GM18507 (cell line): ENCODE results near the gene DCST1.

Experiments
- DNase-seq: peaks from one replicate; pipeline ENCODE4 v3.0.0; 2011; ENCODE audit warnings: low read depth; ENCODE audit not compliant: insufficient read length; ENCODE audit errors: extremely low spot score
- FAIRE-seq: peaks from 2 replicates; lab custom pipeline; 2011; peaks lifted over from hg19 to GRCh38; lab: Jason Lieb, UNC

The DCST1 gene

DNA sequence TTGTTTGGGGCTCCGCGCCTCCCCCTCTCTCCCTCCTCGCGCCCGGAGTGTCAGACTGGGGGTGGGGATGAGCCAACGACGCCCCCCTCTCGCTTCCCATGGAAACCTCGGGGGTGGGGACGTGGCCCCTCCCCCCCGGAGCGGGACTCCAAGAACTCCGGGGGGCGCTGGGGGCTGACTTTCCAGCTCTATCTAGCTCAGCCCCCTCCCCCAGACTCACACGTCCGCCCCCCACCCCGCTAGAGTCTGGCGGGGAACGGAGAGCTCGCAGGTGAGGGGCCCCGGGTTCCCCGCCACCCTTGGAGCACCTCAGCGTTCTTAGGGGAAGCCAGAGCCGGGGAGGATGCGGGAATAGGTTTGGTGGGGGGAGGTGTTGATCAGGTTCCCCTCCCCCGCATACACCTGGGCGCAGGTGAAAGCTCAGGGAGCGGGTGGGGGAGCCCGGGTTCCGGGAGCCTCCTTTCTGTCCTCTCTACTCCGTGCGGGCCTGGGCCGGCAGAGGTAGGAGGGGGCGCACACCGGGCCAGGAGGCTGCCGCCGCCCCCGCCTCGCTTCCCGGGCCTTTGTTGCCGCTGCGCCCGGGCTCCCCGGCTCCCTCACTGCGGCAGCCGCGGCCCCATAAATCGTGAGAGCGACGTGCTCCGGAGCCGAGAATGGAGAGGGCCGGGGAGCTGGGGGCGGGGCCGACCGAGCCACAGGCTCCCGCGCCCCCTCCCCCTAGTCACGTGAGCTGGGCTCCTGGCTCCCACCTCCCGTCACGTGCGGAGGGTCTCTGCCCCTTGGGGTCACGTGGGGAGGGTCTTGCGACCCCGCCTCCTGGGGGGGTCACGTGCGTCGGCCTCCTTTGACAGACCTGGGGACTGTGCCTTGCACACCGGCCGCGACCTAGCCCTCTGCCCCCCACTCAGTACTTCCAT lies 46.9 kb downstream of the DCST1 start:
- FAIRE-seq (no peak), DNase-seq (no peak)

DNA sequence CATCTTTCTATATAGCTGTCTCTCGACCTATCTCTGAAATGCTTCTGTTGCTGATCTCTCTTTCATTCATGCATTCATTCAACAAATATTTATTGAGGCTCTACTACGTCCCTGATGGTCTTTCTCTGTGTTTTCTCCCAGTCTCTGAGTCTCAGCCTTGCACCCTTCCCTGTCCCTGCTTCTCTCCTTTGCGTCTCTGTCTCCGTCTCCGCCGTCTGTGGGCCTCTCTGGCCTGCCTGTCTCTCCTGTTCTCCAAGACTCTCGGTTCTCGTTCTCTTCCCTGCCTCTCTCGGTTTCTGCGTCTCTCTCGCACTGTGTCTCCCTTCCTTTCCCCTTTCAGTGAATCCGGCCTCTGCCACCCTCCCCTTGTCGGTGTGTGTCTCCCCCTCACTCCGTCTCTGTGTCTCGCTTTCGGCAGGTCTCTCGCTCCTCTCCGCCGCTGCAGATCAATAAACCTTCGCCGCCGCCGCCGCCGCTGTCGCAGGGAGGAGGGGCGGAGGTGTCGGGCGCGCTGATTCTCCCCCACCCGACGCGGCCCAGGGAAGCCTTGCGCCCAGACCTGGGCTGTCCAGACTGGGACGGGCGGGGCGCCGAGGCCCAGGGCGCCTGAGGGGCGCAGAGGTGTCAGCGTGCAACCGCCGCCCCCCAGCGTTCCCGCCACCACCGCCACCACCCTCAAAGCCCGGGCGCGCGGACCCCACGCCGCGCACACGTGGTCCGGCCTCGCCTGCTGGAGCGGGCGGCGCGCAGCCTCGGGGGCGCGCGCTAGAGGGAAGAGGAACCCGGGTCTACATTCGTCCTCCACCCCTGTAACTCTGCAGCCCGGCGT lies 48.1 kb downstream of the DCST1 start:
- FAIRE-seq (no peak), DNase-seq (no peak)

DNA sequence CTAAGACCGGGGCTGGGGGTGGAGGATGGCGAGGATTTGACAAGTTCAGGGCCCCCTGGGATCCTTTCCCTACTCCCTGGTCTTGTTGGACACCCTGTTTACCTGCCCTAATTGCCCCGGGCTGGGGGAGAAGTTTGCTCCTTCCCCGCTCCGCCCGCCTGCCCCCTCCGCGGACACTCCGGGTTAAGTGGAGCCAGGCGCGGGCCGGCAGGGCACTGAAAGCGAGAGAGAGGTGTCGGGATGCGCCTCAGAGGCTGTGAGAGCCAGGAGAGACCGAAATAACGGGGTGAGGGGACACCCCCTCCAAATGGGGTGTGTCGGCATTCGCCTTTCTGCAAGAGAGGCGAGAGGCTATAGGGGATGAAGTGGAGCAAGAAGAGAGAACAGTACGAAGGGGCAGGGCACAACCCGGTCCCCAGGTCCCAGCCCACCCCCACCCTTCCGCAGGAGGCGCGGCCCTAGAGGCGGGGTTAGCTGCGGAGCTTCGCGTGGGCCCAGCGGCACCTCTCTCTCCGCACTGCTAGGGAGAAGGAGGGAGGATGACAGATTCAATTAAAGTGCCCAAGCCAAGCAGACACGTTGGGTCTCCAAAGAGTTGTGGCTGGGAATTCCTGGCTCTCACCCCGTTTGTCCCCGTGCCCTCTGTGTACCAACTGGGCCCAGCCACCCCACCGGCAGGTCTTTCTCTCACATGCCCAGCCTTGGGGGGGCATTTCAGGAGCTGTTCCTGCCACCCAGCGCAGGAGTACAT lies 48.9 kb downstream of the DCST1 start:
- no peak for DNase-seq
- no peak for FAIRE-seq

DNA sequence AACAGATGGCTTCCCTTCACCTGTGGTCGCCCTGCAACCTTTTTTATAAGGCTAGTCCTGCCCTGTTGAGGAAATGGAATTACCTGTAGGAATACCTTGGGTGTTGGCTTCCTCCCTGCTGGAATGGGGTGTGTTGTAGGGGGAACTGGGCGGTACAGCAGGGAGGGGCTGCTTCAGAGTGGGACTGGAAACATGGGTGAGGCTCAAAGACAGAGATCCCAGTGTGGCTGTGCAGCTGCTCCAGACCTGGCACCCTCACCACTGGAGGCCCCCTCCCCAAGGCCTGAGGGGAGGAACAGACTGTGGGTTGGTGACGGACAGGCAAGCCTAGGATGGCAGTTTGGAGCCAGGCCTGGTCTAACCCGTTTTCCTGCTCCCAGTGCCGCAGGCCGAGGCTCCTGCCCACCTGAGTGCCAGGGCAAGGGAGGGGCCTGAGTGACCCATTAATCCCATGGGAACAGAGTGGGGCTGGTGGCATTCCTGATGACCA lies 49.5 kb downstream of the DCST1 start:
- no peak for DNase-seq
- no peak for FAIRE-seq

DNA sequence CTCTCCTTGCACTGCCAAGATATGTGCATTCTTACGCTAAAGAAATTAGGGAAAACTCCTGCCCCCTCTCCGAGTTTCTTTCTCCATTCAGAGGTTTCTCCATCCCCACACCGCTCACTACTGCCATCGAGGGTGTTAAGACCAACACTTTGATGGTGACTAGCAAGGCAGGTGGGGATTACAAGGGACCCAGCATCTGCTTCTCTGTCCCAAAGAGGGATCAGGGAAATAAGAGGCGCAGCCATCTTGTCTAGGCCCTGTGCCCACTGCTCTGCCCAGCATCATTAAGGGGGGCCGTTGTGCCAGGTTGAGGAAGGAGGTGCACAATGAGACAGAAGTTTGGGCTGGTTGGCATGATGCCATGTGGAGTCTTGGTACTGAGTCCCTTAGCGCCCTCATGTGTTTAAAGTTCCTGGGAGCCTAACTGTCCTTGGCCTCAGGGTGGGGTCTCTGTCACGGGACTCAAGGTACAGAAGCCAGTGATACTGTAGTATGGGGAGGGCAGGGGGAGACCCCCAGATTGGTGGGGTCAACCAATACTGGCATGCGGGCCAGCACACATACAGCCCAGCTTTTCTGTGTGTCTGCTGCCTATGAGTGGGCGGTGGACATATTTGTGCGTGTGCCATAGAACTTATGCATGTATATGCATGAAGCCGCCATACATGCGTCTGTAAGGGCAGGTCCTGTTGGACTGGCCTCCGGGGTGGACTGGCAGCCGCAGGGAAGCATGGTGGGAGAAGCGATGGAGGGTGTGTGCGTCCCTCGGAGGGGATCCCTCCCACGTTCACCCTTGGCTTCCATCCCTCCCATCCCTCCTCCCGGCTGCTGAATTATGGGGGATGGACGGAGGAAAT lies 50.5 kb downstream of the DCST1 start:
- no peak for DNase-seq
- FAIRE-seq: peak; percentile 64

DNA sequence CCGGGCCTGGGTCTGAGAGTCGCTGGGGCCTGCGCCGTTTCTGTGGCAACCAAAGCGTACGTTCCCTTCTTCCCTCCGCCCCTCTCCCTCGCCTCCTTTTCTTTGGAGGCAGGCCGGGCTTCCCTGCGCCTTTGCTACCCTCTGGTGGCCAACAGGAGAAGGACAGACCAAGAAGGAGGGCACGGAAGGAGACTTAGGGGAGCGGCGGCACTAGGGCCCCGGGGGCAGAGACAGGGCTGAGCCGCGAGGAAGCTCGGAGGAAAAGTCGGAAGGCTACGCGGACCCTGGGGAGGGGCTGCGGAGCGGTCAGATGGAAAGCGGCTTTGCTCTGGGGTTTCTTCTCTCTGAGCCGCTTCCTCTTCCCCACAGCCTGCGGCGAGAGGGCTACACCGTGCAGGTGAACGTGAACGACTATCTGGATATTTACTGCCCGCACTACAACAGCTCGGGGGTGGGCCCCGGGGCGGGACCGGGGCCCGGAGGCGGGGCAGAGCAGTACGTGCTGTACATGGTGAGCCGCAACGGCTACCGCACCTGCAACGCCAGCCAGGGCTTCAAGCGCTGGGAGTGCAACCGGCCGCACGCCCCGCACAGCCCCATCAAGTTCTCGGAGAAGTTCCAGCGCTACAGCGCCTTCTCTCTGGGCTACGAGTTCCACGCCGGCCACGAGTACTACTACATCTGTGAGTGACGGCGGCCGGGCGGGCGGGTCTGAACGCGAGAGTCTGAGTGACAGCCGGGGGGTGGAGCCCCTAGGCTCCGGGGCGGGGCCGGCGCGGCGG lies 51.3 kb downstream of the DCST1 start:
- FAIRE-seq: peak; percentile 95
- peak; percentile 87 for DNase-seq

DNA sequence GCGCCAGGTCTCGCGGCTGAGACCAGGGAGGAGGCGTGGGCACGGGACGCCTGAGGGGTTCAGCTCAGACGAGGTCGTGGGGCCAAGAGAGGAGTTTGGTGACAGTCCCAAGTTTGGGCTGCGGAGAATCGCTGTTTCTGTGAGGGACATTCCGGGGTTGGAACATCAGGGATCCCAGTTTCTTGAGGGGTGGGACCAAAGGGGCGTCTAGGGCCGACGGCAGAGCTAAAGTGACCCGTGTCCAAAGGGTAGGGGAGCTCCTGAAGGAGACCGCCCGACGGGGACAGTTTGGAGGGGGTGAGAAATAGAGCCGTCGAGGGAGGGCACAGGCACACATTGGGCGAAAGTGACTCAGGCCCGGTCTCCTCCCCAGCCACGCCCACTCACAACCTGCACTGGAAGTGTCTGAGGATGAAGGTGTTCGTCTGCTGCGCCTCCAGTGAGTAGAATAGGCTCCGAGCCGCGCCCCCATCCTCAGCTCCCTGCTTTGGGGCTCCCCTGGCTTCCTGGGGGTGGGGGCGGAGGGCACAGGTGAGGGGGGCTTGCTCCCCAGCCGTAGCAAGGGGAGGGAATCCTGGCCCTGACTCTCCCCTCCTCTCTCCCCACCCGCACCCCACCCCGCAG lies 52.0 kb downstream of the DCST1 start:
- FAIRE-seq (no peak), DNase-seq (no peak)

DNA sequence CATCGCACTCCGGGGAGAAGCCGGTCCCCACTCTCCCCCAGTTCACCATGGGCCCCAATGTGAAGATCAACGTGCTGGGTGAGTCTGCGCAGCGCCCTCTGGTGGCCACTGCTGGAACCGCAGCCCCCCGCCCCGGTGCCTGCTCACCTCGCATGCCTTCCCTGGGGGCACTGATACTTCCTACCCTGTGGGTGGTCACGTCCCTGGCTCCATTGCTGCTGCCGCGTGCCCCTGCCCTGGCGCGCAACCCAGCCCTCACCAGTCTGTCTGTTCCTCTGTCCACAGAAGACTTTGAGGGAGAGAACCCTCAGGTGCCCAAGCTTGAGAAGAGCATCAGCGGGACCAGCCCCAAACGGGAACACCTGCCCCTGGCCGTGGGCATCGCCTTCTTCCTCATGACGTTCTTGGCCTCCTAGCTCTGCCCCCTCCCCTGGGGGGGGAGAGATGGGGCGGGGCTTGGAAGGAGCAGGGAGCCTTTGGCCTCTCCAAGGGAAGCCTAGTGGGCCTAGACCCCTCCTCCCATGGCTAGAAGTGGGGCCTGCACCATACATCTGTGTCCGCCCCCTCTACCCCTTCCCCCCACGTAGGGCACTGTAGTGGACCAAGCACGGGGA lies 52.6 kb downstream of the DCST1 start:
- DNase-seq: peak; percentile 64

DNA sequence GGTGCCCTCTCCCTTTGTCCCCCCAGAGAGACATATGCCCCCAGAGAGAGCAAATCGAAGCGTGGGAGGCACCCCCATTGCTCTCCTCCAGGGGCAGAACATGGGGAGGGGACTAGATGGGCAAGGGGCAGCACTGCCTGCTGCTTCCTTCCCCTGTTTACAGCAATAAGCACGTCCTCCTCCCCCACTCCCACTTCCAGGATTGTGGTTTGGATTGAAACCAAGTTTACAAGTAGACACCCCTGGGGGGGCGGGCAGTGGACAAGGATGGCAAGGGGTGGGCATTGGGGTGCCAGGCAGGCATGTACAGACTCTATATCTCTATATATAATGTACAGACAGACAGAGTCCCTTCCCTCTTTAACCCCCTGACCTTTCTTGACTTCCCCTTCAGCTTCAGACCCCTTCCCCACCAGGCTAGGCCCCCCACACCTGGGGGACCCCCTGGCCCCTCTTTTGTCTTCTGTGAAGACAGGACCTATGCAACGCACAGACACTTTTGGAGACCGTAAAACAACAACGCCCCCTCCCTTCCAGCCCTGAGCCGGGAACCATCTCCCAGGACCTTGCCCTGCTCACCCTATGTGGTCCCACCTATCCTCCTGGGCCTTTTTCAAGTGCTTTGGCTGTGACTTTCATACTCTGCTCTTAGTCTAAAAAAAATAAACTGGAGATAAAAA lies 53.4 kb downstream of the DCST1 start:
- FAIRE-seq (no peak), DNase-seq (no peak)

More for the DNA sequence above, 52.6 kb downstream of the DCST1 start:
- FAIRE-seq: peak; percentile 80

DNA sequence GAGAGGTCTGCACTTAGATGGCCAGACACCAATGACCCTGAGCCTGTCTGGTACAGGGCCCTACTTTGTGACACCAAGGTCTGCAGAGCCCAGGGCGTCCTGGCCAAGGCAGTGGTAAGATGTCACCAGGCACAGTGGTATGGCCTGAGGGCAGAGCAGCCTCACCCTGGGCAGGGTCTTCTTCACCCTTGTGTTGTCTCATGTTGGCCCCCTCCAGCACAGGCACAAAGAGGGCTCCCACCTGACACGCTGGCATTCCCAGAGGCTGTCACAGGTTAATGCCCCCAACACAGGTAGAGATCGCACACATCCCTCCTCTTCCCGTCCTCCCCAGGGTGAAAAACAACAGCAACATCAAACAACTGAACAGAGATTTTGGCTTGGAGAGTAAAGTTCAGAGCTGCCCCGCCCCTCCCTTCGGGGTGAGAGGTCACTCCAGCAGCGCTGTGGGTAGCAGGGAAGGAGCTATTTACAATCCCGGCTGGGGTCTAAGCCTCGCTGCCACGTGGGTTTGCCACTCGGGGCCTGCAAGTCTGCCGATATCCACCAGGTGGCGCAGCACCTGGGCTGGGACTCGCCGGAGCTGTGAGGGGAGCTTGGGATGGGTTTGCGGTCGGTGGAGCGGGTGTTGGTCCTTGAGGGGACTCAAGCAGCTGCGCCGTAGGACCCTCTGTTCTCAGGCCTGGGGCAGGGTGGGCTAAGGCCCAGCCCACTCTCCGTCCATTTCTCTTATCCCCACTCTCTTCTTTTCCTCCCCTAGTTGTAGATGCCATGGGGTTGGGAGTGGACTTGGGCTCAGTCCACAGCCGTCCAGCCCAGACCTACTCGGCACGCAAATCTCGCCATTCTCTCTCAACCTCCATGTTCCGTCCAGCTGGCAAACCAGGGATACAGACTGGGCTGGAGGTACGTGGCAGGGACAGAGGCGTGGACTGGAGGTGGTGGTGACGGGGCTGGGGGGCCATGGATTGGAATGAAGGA lies 57.7 kb downstream of the DCST1 start:
- FAIRE-seq (peak; percentile 85), DNase-seq (peak; percentile 51)

DNA sequence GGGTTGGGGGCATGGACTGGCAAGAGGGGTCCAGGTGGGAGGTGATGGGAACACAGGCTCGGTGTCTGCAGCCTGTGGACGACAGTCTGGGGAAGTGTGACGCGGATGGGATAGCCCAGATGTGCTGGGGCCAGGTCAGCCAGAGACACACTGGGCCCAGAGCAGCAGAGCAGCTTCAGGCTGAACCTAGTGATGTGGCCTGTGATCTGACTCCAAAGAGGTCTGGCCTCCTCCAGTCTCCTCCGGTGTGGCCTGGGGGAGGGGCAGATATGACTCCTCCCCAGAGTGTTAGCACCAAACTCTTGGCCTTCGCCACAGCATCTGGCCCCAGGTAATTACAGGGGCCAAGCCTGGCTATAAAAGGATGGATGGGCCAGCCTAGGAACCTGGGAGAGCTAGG lies 58.5 kb downstream of the DCST1 start:
- DNase-seq (no peak), FAIRE-seq (no peak)

DNA sequence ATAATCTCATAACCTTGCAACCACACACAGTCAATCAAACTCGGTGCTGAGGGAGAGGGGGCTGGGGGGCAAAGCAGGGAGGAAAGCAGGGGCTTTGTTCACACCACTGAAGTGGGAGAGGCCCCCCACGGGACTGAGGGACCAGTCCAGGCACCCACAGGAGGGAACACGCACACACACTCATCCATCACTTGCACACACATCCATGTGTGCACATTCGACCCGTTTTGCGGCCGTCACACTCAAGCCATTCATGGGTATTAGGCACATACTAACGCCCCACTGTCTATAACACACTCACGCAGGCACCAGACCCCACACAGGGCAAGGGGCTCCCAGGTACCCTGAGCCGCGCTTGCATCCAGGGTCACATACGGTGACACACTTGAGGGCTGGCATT lies 59.0 kb downstream of the DCST1 start:
- FAIRE-seq: no peak
- DNase-seq: no peak

DNA sequence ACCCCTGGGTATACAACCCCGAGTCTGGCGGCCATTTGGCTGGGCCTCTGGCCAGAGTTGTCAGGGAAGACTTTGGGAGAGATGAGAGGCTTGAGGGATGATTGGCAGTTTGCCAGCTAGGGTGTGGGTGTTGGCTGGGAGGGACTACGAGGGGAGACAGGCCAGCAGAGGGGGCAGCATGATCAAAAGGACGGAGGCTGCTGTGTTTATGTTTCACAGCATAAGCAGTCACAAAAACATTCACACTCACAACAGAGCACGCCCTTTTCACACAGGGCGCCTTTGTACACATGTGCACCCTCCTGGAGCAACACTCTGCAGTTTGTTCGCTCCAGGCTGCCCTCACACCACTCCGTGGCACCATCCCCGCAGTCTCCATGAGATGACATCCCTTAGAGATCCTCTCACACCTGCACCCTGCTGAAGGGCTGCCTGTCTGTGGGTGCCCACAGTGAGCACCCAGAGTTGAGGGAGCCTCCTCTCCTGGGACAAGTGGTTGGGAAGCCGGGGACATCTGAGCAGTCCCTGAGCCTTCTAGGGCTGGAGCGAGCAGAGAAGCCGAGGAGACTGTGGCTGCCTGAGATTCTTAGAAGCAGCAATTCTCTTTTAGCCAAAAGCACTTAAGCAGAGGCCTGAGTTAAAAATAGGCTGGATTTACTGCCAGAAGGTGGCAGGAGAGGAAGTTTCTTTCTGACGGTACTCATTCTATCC lies 60.4 kb downstream of the DCST1 start:
- no peak for FAIRE-seq

DNA sequence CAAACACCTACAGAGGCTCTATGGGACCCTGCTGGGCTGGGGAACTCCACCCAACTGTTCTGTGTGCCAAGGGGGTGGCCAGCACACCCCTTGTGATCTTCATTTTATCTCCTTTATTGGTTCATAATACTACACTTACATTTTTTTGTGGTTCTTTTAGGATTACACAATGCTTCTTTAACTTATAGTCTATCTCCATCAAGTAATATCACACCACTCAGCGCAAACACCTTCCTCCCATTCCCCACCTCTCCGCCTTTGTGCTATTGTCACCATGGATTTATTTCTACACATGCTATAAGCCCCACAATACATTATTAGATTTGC lies 61.0 kb downstream of the DCST1 start:
- FAIRE-seq (no peak), DNase-seq (no peak)

More for the DNA sequence above, 60.4 kb downstream of the DCST1 start:
- DNase-seq: no peak

DNA sequence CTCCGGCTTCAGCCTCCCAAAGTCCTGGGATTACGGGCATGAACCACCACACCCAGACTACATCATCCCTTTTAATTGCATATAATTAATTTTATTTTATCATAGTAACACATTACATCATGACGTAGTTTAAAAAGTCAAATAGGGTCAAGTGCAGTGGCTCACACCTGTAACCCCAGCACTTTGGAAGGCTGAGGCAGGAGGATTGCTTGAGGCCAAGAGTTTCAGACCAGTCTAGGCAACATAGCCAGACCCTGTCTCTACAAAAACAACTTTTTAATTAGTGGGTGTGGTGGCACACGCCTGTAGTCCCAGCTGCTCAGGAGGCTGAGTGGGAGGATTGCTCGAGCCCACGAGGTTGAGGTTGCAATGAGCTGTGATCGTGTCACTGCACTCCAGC lies 65.7 kb downstream of the DCST1 start:
- no peak for FAIRE-seq
- no peak for DNase-seq
